Activated naive CD4-positive, alpha-beta T cell treated with anti-CD3 and anti-CD28 coated beads, Interleukin-2, amount 50 U/mL, for 72 hours (primary cell): Measurements from ENCODE around the gene TRAK2. TPM values are rescaled to one million over a fixed set of nuclear protein-coding genes. Genes with fewer than 3 reads are reported as not detected.
"Not testable (repeated sequence)": the region's sequence is repeated elsewhere in the genome, so short reads cannot be mapped to it uniquely, and the experiment has no call there.

Experiments
- ATAC-seq, 2 donors: fragments of 150-1000 bp; cut with Tn5 transposase; 2 replicates each; pipeline ENCODE4 v1.10.0; 2021; ENCODE audit warnings: mild to moderate bottlenecking in 2 of 2, moderate library complexity in 2 of 2
- DNase-seq, 2 donors: peaks; one replicate each; pipeline ENCODE4 v3.0.0; 2021 to 2022; ENCODE audit warnings: low spot score in 2 of 2
- H3K27ac Mint-ChIP-seq, 2 donors: one replicate each; pipeline ENCODE4 v1.8.0; 2022; ENCODE audit warnings: mild to moderate bottlenecking in 2 of 2, mixed read lengths in 2 of 2
- H3K36me3 Mint-ChIP-seq, 2 donors: one replicate each; pipeline ENCODE4 v1.8.0; 2022; ENCODE audit warnings: mixed read lengths in 2 of 2
- H3K9me3 Mint-ChIP-seq, 2 donors: one replicate each; pipeline ENCODE4 v1.8.0; 2022; ENCODE audit warnings: mixed read lengths in 2 of 2
- total RNA-seq, 2 donors: library from RNA; stranded (reverse); gene quantifications; one replicate each; pipeline ENCODE4 v1.2.3, GENCODE V29; 2022

TRAK2 gene
- total RNA-seq, 2 donors from 2014 or later: 11.2 to 21.8 TPM

DNA sequence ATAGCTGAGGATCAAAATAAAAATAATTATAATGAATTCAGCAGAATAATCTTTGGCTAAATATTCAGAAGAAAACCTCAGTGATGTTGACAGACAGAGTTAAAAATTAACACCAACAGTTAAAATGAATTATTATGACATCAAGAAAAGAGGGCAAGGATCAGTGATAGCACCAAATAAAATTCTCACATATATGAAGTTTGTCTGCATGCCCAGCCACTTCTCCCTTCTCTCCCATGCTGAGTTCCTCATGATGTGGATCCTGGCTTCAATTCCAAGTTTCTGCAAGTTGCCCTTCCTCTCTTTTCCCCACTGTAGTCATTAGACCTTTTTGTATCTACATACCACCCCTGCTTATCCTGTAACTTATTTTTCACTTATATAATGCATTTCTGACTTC, 7.1 kb upstream of the TRAK2 start:
- peaks cover 18 to 30% of the 10 kb centered on the region in 2 donors for H3K36me3 Mint-ChIP-seq
- H3K9me3 Mint-ChIP-seq: no peaks in the 10 kb centered on the region
- ATAC-seq: no peak
- H3K27ac Mint-ChIP-seq: no peak overlapping the region
- DNase-seq: no peak

DNA sequence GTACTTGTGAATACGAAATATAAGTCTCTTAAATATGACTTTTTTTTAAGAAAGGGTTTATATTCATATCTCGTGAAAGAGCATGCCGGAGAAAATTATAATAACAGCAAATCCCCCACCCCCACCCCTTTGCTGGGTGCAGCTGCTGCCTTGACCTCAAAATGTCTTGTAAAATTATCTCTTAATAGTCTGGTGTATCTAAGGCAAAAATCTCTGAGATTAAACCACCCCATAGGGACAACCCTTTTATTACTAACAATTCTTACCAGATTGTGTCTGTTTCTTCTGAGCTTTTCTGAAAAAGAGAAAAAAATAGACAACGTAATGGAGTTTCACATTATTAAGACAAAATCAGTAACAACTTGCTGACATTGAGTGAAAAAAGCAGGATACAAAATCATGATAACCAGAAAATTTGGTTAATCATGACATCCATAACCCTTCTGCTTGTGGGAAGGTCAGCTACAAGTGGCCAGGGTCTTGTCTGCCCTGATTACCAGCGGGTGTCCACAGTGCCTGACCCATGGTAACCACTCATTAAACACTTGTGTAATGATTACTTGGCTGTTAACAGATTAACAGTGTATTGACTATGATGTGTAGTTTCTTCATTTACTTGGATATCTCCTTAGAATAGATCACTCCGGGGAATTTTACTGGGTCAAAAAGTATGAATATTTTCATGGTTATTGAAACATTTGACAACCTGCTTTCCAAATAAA, 1.8 kb upstream of the TRAK2 start:
- no peak for DNase-seq
- Mint-ChIP-seq H3K27ac (peak overlapping the region in 1 of 2 donors; percentile 85), H3K9me3 (no peaks in the 10 kb centered on the region), H3K36me3 (peaks cover 11 to 13% of the 10 kb centered on the region in 2 donors)
- ATAC-seq: no peak

- Mint-ChIP-seq H3K36me3 (peaks cover 11 to 18% of the 10 kb centered on the region in 2 donors), H3K9me3 (no peaks in the 10 kb centered on the region), H3K27ac (peak overlapping the region; percentile 50 to 85)
- peak in 1 of 2 donors; percentile 19 for ATAC-seq
- no peak for DNase-seq
These were observed 1.0 kb upstream of the TRAK2 start for GRCh38 chr2:201452058-201452921.

- Mint-ChIP-seq H3K9me3 (no peaks in the 10 kb centered on the region), H3K27ac (peak overlapping the region; percentile 91 to 96), H3K36me3 (peaks cover 11 to 18% of the 10 kb centered on the region in 2 donors)
- DNase-seq (no peak), ATAC-seq (peak; percentile 23 to 36)
These were observed 335 bp downstream of the TRAK2 start for GRCh38 chr2:201450954-201451291.

GRCh38 chr2:201448701-201449100, 2.6 kb downstream of the TRAK2 start:
- no peak for DNase-seq
- peaks cover 11 to 18% of the 10 kb centered on the region in 2 donors for H3K36me3 Mint-ChIP-seq

GRCh38 chr2:201448061-201448460, 3.2 kb downstream of the TRAK2 start:
- Mint-ChIP-seq H3K27ac (peak overlapping the region; percentile 82 to 93), H3K36me3 (peaks cover 11 to 18% of the 10 kb centered on the region in 2 donors), H3K9me3 (no peaks in the 10 kb centered on the region)
- no peak for DNase-seq
- ATAC-seq: peak; percentile 6 to 8

More at GRCh38 chr2:201448701-201449100, 2.6 kb downstream of the TRAK2 start:
- H3K27ac Mint-ChIP-seq: peak overlapping the region; percentile 34 to 82
- H3K9me3 Mint-ChIP-seq: no peaks in the 10 kb centered on the region
- ATAC-seq: no peak

- Mint-ChIP-seq H3K36me3 (peaks cover 6 to 18% of the 10 kb centered on the region in 2 donors), H3K9me3 (no peaks in the 10 kb centered on the region)
These were observed 4.2 kb downstream of the TRAK2 start for GRCh38 chr2:201447086-201447485.

DNA sequence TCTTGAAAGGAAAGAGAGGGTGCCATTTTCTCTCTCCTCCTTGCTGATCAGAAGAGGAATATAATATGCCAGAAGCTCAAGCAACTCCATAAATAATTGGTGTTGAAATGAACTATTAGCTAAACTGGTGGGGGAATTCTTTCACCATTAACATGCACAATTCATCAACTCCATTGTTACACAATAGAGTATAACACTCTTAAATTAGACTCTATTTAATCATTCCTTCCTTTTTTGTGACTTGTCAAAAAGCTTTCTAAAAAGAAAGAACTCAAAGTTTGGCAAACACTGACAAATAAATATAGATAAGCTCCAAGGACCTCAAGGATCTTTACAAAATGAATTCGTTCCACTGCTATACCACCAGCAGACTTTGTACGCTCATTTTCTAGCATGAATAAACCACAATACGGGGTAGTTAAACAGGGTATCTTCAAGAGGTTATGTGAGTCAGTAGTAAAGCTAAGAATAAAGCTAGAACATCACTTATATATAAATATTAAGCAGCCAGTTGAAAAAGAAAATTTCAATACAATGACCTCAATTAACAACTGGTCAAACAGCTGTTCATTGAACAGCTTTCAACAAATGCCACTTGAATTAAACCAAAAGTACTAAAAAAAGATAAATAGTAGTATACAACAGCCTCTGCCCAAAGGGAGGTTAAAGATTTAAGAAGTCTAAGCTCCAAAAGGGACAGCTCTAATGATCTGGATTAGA, 6.4 kb downstream of the TRAK2 start:
- H3K27ac Mint-ChIP-seq: no peak overlapping the region
- ATAC-seq: no peak
- no peaks in the 10 kb centered on the region for H3K9me3 Mint-ChIP-seq
- H3K36me3 Mint-ChIP-seq: peaks cover 0 to 19% of the 10 kb centered on the region in 2 donors
- no peak for DNase-seq

More at GRCh38 chr2:201447086-201447485, 4.2 kb downstream of the TRAK2 start:
- ATAC-seq (no peak), DNase-seq (no peak)
- peak overlapping the region in 1 of 2 donors; percentile 82 for H3K27ac Mint-ChIP-seq

DNA sequence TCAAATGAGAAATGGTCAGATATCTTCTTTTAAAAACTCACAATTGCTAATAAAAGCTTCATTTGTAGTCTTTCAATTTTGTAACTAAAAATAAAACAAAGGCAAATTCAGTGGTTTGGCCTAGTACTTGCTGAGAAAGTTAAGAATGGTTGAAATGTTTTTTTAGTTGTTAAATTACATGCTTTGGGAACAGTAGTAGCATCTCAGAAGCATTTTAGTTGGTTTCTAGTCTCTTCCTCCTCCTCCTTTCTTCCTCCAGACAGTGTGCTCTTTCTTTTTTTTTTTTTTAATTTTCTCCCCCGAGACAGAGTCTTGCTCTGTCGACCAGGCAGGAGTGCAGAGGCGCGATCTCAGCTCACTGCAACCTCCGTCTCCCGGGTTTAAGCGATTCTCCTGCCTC, 9.8 kb downstream of the TRAK2 start:
- Mint-ChIP-seq H3K36me3 (peaks cover 0 to 15% of the 10 kb centered on the region in 2 donors), H3K9me3 (no peaks in the 10 kb centered on the region), H3K27ac (no peak overlapping the region)
- no peak for DNase-seq
- no peak for ATAC-seq

- Mint-ChIP-seq H3K27ac (peak overlapping the region in 1 of 2 donors; percentile 42), H3K36me3 (peaks cover 0 to 15% of the 10 kb centered on the region in 2 donors), H3K9me3 (no peaks in the 10 kb centered on the region)
- DNase-seq: no peak
- ATAC-seq: no peak
These were observed 11.1 kb downstream of the TRAK2 start for GRCh38 chr2:201440182-201440581.

DNA sequence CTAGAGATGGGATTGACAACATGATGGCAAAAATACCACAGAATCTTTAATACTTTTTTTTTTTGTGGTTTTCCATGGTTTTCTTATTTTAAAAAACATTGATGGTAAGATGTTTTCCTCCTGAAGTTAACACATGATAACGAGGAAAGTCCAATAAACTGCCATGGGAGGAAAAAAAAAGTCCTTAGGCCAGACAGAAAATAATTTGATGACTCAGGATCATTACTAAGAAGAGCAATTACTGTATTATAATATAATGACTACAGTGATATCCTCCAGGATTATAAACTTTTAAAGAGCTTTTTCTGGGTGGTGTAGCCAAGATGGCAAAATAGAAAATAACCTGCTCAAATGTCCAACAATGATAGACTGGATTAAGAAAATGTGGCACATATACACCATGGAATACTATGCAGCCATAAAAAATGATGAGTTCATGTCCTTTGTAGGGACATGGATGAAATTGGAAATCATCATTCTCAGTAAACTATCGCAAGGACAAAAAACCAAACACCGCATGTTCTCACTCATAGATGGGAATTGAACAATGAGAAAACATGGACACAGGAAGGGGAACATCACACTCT, 11.8 kb downstream of the TRAK2 start:
- not testable (repeated sequence) for ATAC-seq, DNase-seq, H3K9me3 Mint-ChIP-seq, H3K27ac Mint-ChIP-seq
- H3K36me3 Mint-ChIP-seq: peaks cover 0 to 15% of the 10 kb centered on the region in 2 donors

GRCh38 chr2:201436141-201436540, 15.1 kb downstream of the TRAK2 start:
- Mint-ChIP-seq H3K36me3 (peaks cover 0 to 21% of the 10 kb centered on the region in 2 donors), H3K27ac (no peak overlapping the region), H3K9me3 (peaks cover 0 to 5% of the 10 kb centered on the region in 2 donors)
- DNase-seq (no peak), ATAC-seq (no peak)

DNA sequence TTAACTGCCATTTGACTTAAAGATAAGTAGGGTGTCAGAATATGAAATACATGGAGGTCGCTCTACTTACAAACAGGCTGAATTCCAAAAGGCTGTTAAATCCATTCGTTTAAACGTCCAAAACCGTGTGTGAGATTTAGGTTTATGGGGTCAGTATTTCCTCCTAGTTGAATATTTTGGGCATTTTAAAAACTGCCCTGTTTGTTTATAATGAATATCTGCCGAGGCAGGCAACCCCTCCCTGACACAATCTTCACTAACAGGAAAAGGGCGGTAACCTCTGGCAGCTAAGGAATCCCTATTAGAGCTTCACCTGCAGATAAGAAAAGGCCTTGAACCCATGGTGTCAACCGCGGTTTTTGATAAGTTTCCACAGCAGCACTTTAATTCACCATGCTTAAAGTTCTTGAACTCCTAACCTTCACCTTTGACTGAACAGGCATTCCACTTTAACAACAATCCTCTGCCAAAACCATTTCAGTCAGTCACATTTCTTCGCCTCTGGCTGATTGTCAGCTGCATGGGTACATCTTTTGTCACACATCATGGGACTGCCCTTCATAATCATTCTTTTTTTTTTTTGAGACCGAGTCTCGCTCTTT, 17.8 kb downstream of the TRAK2 start:
- peak overlapping the region; percentile 75 for H3K27ac Mint-ChIP-seq

DNA sequence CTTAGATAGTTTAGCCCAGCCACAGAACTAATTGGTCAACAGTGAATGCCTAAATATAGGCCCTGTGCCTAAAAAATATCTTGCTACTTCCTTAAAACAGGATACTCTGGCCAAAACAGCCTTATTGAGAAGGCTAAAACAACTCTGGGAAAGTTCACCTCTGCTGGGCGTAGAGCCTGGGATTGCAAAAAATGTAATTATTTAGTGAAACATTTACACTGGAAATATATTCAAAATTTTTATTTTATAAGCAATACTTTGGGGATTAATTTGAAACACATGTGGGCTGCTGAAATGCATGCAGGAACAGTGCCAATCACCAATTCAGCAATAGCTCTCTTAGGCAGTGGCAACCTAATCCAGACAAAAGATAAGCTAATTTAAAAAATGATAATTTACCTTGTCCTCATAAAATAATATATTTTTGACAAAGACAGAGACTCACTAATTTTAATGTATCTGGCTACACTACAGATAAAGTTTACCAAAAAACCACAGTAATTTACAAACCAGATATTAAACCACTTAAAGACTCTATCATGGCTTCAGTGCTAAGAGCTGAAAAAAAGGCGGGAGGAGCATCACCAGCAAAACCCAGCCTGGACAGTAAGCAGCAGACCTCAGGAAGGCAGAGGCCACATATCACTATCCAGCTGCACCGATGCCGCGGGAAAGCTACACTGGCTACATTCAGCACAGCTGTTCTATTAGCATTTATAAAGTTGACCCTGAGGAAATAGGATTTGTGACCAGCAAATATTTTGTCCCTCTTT, 18.5 kb downstream of the TRAK2 start:
- ATAC-seq (no peak), DNase-seq (no peak)
- Mint-ChIP-seq H3K27ac (peak overlapping the region; percentile 61 to 90), H3K36me3 (peaks cover 0 to 37% of the 10 kb centered on the region in 2 donors), H3K9me3 (peaks cover 0 to 17% of the 10 kb centered on the region in 2 donors)

More for the DNA sequence above, 17.8 kb downstream of the TRAK2 start:
- ATAC-seq (no peak), DNase-seq (no peak)
- peaks cover 0 to 17% of the 10 kb centered on the region in 2 donors for H3K9me3 Mint-ChIP-seq
- peaks cover 0 to 30% of the 10 kb centered on the region in 2 donors for H3K36me3 Mint-ChIP-seq

GRCh38 chr2:201432038-201432620, 19.1 kb downstream of the TRAK2 start:
- DNase-seq (no peak), ATAC-seq (peak; percentile 99 to 100)
- Mint-ChIP-seq H3K36me3 (peaks cover 0 to 39% of the 10 kb centered on the region in 2 donors), H3K9me3 (peaks cover 0 to 17% of the 10 kb centered on the region in 2 donors), H3K27ac (peak overlapping the region; percentile 61 to 90)
